GM12878 (cell line): ENCODE data around the gene KRT10. TPM values are rescaled to one million over a fixed set of nuclear protein-coding genes. Genes with fewer than 3 reads are reported as not detected.

Source experiments
- ATAC-seq: fragments of 200-7000 bp; cut with Tn5 transposase; 3 replicates; pipeline ENCODE4 v1.9.1; 2020; ENCODE audit warnings: mild to moderate bottlenecking, moderate library complexity
- Bru-seq: library from RNA; stranded (reverse); fragments of 400-500 nt; gene quantifications from one replicate; lab custom pipeline; 2021; lab: Mats Ljungman, UMichigan
- BruChase-seq, 2 experiments: library from RNA; stranded (reverse); fragments of 400-500 nt; gene quantifications; one replicate each; lab custom pipeline; 2021; lab: Mats Ljungman, UMichigan
- BruUV-seq: library from RNA; stranded (reverse); fragments of 400-500 nt; replicated peaks from 2 replicates; lab custom pipeline; 2021; lab: Mats Ljungman, UMichigan
- CTCF ChIA-PET: fragments of 300-600 bp; sonication (Branson Sonifier 250); formaldehyde crosslinking; extraction: SDS; loops from one replicate; lab custom pipeline; 2021; ENCODE audit warnings: inconsistent platforms; lab: Yijun Ruan, JAX
- POLR2A ChIA-PET: fragments of 350-600 bp; formaldehyde crosslinking; extraction: SDS; loops from one replicate; lab custom pipeline; 2021; ENCODE audit warnings: inconsistent platforms; lab: Charles Lee
- RAD21 ChIA-PET: fragments of 300-600 bp; sonication (Branson Sonifier 250); formaldehyde crosslinking; loops from one replicate; lab custom pipeline; 2023; ENCODE audit warnings: antibody characterized with exemption; ENCODE audit not compliant: unreplicated experiment; lab: Charles Lee
- SMC1A ChIA-PET: fragments of 300-600 bp; sonication (Branson Sonifier 250); formaldehyde crosslinking; loops from one replicate; lab custom pipeline; 2023; ENCODE audit not compliant: unreplicated experiment, uncharacterized antibody; lab: Charles Lee
- DNase-seq: peaks from one replicate; pipeline ENCODE4 v3.0.0-alpha.2; 2011; ENCODE audit warnings: low read depth, low spot score
- FAIRE-seq: peaks from 3 replicates; lab custom pipeline; 2011; peaks lifted over from hg19 to GRCh38; lab: Jason Lieb, UNC
- H2AFZ ChIP-seq: 2 replicates; pipeline ENCODE4 v1.6.0; 2011; ENCODE audit warnings: low read depth, low read length, control low read depth; ENCODE audit not compliant: control insufficient read depth
- H3K27ac ChIP-seq: 2 replicates; pipeline ENCODE4 v1.5.1; 2011; ENCODE audit warnings: control low read depth; ENCODE audit not compliant: control insufficient read depth, insufficient read depth
- H3K27me3 ChIP-seq, 2 experiments: replicated peaks in 1 of 2; 2 replicates each; pipeline versions ENCODE4 v1.6.0 to v1.6.1; 2011; ENCODE audit warnings: low read length in 1 of 2; ENCODE audit not compliant: control insufficient read depth in 2 of 2, insufficient read depth in 2 of 2
- H3K36me3 ChIP-seq, 2 experiments: 2 replicates each; pipeline ENCODE4 v1.5.1; 2011; ENCODE audit warnings: low read length in 1 of 2; ENCODE audit not compliant: control insufficient read depth in 2 of 2, insufficient read depth in 2 of 2
- H3K4me1 ChIP-seq: 2 replicates; pipeline ENCODE4 v1.6.1; 2011; ENCODE audit warnings: mild to moderate bottlenecking, low read length, moderate library complexity, mixed read lengths; ENCODE audit not compliant: control insufficient read depth, insufficient read depth
- H3K4me2 ChIP-seq: 2 replicates; pipeline ENCODE4 v1.6.0; 2011; ENCODE audit warnings: control low read depth; ENCODE audit not compliant: control insufficient read depth, insufficient read depth
- H3K4me3 ChIP-seq: fragments of 200-600 bp; sonication (generic); 2 replicates; pipeline ENCODE4 v1.5.1; 2016
- H3K79me2 ChIP-seq: 2 replicates; pipeline ENCODE4 v1.6.0; 2011; ENCODE audit warnings: low read length; ENCODE audit not compliant: control insufficient read depth, insufficient read depth
- H3K9ac ChIP-seq: 2 replicates; pipeline ENCODE4 v1.8.0; 2011; ENCODE audit warnings: low read length, control low read depth, mixed read lengths; ENCODE audit not compliant: control insufficient read depth, insufficient read depth
- H3K9me3 ChIP-seq: replicated peaks from 3 replicates; pipeline ENCODE4 v1.5.1; 2011; ENCODE audit warnings: mild to moderate bottlenecking, low read length; ENCODE audit not compliant: control insufficient read depth, insufficient read depth
- H4K20me1 ChIP-seq: 2 replicates; pipeline ENCODE4 v1.6.0; 2011; ENCODE audit not compliant: control insufficient read depth, insufficient read depth
- CBX5 ChIP-seq: sonication (generic); IDR thresholded peaks from 2 replicates; pipeline ENCODE4 v1.6.1; 2016; ENCODE audit warnings: low read depth, moderate library complexity, mild to moderate bottlenecking, inconsistent platforms
- CHD2 ChIP-seq: IDR thresholded peaks from 2 replicates; pipeline ENCODE4 v1.6.1; 2011; ENCODE audit warnings: low read depth, low read length, improper control_type of control experiment, borderline replicate concordance
- WGBS: methylation state at CpG from one replicate; pipeline ENCODE4 v1.1.6; 2016; ENCODE audit warnings: low lambda C conversion rate; ENCODE audit not compliant: insufficient replicate concordance, insufficient coverage; ENCODE audit errors: missing lambda C conversion rate; 5-methylcytosine and 5-hydroxymethylcytosine counted together
- in situ Hi-C: fragments of 300-500 bp; cut with MboI; formaldehyde crosslinking; loops from 9 replicates; pipeline ENCODE4 v1.14.3; 2018; ENCODE audit warnings: mixed read lengths
- intact Hi-C: fragments of 100-400 bp; cut with micrococcal nuclease; formaldehyde crosslinking; loops from one replicate; pipeline ENCODE4 v1.14.2; 2022; ENCODE audit not compliant: unreplicated experiment
- long read RNA-seq, 2 experiments: library from polyadenylated mRNA; unstranded; transcript quantifications; one replicate each; pipeline ENCODE4 v2.0.0, GENCODE V29; 2019 to 2020
- polyA minus RNA-seq, 3 experiments: library from RNA; depleted of rRNA, polyadenylated mRNA; stranded (reverse); fragments of >200 nt; gene quantifications; 2 replicates each; pipeline ENCODE4 v1.2.3, GENCODE V29; 2011
- polyA plus RNA-seq, 11 experiments: library from polyadenylated mRNA; depleted of rRNA in 4 of 11; unstranded in 6 of 11; stranded (reverse) in 5 of 11; fragments of >200 nt; fragmentation: Nextera tagmentation in 4 of 11; fragmentation: Illumina TruSeq in 1 of 11; extraction: Ambion mirVana in 4 of 11; extraction: Trizol in 1 of 11; gene quantifications; 1 replicate in 1 of 11; 2 replicates in 10 of 11; pipeline versions ENCODE4 v1.2.1 to v1.2.3, GENCODE V29; 2011 to 2016; ENCODE audit warnings: inconsistent platforms in 2 of 11, missing spikeins in 2 of 11, low read depth in 1 of 11
- total RNA-seq, 4 experiments: library from RNA; depleted of rRNA in 3 of 4; stranded (reverse); fragments of >200 nt in 3 of 4; fragmentation: Illumina TruSeq in 1 of 4; extraction: Trizol in 1 of 4; gene quantifications; 2 replicates each; pipeline versions ENCODE4 v1.2.1 to v1.2.3, GENCODE V29; 2013 to 2021
- TF ChIP-seq, protein P1 (sequence below): IDR thresholded peaks from 2 replicates; pipeline ENCODE4 v1.6.1; 2012; ENCODE audit warnings: mild to moderate bottlenecking, low read depth, low read length

Gene KRT10
- 1.1 TPM in 1 of 2 replicates, not detected in the other for total RNA-seq (2013; cell fraction: nucleolus; rRNA removed)
- total RNA-seq (2014; rRNA removed) (5.7 and 12.4 TPM in 2 replicates), total RNA-seq (2014; rRNA removed; fragmentation: Illumina TruSeq; extraction: Trizol) (10.8 and 11.1 TPM in 2 replicates), total RNA-seq (2021) (34.8 and 36.4 TPM in 2 replicates), polyA plus RNA-seq (2011; rRNA removed) (21.3 and 41.6 TPM in 2 replicates), polyA plus RNA-seq (2014; fragmentation: Illumina TruSeq; extraction: Trizol) (11.1 and 14.4 TPM in 2 replicates), polyA plus RNA-seq (2014; fragmentation: Nextera tagmentation; extraction: Ambion mirVana) (10 to 100 TPM; 16.0 to 37.0 TPM), polyA plus RNA-seq (2014; rRNA removed) (26.6 and 27.1 TPM in 2 replicates), polyA plus RNA-seq (2016; fragmentation: Nextera tagmentation; extraction: Ambion mirVana) (10 to 100 TPM; 78.7 to 98.5 TPM), polyA minus RNA-seq (2011; rRNA and poly(A)+ RNA removed) (0.77 and 1.8 TPM in 2 replicates), Bru-seq, nascent RNA (percentile 54 among the genes with signal in this experiment), BruChase-seq, experiment 1, labeled RNA remaining after a 6-hour chase (percentile 57 among the genes with signal in this experiment), BruChase-seq, experiment 2, labeled RNA remaining after a 2-hour chase (percentile 58 among the genes with signal in this experiment)
- polyA plus RNA-seq (2011; ENCODE audit: low read depth): 3.7 TPM
- 6.6 and 8.3 TPM in 2 replicates for polyA plus RNA-seq (2011; cell fraction: cytosol; rRNA removed)
- 4.2 and 5.9 TPM in 2 replicates for polyA plus RNA-seq (2011; cell fraction: nucleus; rRNA removed)
- polyA plus RNA-seq (2012): 44.8 and 68.4 TPM in 2 replicates
- polyA minus RNA-seq (2011; cell fraction: cytosol; rRNA and poly(A)+ RNA removed): 1.1 and 1.5 TPM in 2 replicates
- polyA minus RNA-seq (2011; cell fraction: nucleus; rRNA and poly(A)+ RNA removed): 0.97 and 1.2 TPM in 2 replicates
- long read RNA-seq, experiment 1, partial matches to known transcripts: 1 of 2 reads
- long read RNA-seq, experiment 1, other reads (novel, unspliced or antisense): 0 of 2 reads
- long read RNA-seq, experiment 2, partial matches to known transcripts: 3 of 3 reads
- long read RNA-seq, experiment 2, other reads (novel, unspliced or antisense): 0 of 3 reads

DNA sequence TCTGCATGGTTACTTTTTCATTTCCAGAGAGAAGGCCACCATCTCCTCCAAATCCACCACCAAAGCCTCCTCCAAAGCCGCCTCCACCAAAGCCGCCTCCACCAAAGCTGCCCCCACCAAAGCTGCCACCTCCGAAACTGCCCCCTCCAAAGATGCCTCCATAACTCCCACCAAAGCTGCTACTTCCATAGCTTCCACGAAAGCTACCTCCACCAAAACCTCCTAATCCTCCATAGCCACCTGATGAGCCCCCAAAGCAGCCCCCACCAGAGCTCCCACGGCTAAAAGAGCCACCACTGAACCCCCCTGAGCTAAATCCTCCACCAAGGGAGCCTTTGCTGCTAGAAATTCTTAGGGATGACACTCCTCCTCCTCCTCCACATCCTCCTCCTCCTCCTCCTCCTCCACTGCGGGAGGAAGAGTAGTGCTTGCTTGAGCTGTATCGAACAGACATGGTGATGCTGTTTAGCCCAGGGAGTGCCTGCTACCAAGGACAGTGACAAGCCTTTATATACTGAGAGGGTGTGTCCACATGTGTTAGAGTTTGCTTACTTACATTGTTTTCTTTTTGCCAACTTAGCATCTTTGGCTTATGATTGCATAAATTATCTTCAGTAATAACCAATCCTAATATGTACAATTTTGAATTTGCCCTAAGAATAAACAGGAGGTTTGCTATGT is at the start of gene KRT10:
KRT10 (minus strand) TSS at position 483 of the 681 bp plus-strand sequence; CDS start at position 454, 29 bp downstream.
- Histone ChIP-seq H3K27me3 (no peaks in the 10 kb centered on the region), H2AFZ (no peak within 1 kb of the TSS), H3K4me3 (no peak within 1 kb of the TSS), H4K20me1 (no peaks in the 10 kb centered on the region), H3K9ac (no peak within 1 kb of the TSS), H3K79me2 (peaks cover 5% of the 10 kb centered on the region), H3K9me3 (no peaks in the 10 kb centered on the region), H3K36me3 (peaks cover 0 to 3% of the 10 kb centered on the region in 2 experiments; a peak in 2 of 4 replicates), H3K27ac (no peak within 1 kb of the TSS), H3K4me1 (peaks cover 16% of the 10 kb centered on the region), H3K4me2 (no peak within 1 kb of the TSS)
- ATAC-seq (no peak), FAIRE-seq (no peak), DNase-seq (no peak)
- RAD21 ChIA-PET: no interaction called here
- POLR2A ChIA-PET: interaction anchor here (0.6 kb wide), 1 partner anchor 177 kb away, joined by 4 read pairs; no protein-coding TSS in a partner anchor
- WGBS: 82% methylated on average over 7 of the region's 7 CpGs
- intact Hi-C loops (no loop called here), in situ Hi-C loops (no loop called here)
- no TSS peak for BruUV-seq
- SMC1A ChIA-PET: interaction anchor here (1.4 kb wide), 1 partner anchor 13 kb away, joined by 4 read pairs; no protein-coding TSS in a partner anchor
- TF ChIP-seq CBX5 (no peak), CHD2 (no peak)
- TF ChIP-seq, protein P1, sequence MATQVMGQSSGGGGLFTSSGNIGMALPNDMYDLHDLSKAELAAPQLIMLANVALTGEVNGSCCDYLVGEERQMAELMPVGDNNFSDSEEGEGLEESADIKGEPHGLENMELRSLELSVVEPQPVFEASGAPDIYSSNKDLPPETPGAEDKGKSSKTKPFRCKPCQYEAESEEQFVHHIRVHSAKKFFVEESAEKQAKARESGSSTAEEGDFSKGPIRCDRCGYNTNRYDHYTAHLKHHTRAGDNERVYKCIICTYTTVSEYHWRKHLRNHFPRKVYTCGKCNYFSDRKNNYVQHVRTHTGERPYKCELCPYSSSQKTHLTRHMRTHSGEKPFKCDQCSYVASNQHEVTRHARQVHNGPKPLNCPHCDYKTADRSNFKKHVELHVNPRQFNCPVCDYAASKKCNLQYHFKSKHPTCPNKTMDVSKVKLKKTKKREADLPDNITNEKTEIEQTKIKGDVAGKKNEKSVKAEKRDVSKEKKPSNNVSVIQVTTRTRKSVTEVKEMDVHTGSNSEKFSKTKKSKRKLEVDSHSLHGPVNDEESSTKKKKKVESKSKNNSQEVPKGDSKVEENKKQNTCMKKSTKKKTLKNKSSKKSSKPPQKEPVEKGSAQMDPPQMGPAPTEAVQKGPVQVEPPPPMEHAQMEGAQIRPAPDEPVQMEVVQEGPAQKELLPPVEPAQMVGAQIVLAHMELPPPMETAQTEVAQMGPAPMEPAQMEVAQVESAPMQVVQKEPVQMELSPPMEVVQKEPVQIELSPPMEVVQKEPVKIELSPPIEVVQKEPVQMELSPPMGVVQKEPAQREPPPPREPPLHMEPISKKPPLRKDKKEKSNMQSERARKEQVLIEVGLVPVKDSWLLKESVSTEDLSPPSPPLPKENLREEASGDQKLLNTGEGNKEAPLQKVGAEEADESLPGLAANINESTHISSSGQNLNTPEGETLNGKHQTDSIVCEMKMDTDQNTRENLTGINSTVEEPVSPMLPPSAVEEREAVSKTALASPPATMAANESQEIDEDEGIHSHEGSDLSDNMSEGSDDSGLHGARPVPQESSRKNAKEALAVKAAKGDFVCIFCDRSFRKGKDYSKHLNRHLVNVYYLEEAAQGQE: peak; percentile 62; the same call in 1 of the 2 replicates
- CTCF ChIA-PET: no interaction called here
